ENCODE results near the gene FBXO9. TPM values are rescaled to one million over a fixed set of nuclear protein-coding genes. Genes with fewer than 3 reads are reported as not detected.

FBXO9 gene
- total and polyA plus RNA-seq, 10 of the 15 experiments (the other 5 are each of a cell fraction or from before 2014, with no cell fraction given) = 9.9 to 68.9 (median 31.3) TPM

DNA sequence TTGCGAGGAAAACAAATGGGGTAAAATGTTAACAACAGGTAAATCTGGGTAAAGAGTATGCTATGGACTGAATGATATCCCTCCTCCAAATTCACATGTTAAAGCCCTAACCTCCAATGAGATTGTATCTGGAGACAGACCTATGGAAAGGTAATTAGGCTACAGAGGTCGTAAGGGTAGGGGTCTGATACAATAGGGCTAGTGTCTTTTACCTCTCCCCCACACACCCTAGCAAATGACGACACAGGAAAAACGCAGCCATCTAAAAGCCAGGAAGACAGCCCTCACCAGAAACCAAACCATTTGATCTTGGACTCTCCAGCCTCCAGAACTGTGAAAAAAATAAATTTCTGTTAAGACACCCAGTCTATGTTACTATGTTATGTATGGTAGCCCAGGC lies 20.6 kb upstream of the FBXO9 start (continued):
- TF ChIP-seq FOS (IDR thresholded peaks at IDR 0.05; ENCODE audit: borderline replicate concordance, extremely low read depth, insufficient read length) = no peak

DNA sequence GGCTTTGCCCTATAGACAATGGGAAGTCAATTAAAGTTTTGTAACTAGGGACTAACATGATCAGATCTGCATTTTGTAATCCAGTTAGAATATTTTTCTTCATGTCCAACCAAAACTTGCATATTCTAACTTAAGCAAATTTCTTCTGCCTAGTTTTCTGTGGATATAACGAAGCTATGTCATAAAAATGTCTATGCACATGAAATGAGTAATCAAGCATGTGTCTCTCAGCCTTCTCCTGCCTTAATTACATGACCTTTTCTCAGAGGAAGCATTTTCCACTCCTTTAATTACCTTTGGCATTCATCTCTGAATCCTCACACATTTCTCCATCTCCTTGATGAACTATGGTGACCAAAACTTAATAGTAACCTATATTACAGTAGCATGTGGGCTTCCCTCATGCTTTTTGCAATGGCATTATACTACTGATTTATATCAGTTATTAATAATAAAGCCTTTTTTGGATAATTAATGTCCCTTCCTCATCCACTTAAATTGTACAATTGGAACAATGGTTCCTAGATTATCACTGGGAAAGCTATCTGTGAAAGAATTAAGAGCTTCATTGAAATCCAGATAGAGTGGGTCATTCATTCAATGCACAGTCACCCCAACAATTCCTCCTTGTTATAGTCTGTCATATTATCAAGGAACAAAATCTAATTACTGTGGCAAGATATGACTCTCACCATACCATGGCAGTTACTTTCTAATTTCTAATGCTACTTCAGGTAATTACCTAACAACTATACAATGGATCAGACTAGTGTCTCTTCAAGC lies 19.1 kb upstream of the FBXO9 start:
- no peak for FAIRE-seq
- ATAC-seq = no peak
- no peaks in the 10 kb centered on the region for H3K36me3 ChIP-seq (ENCODE audit: control insufficient read depth in 2 of 2, insufficient read depth in 2 of 2, low read length in 1 of 2)
- intact Hi-C loops (cut with micrococcal nuclease; ENCODE audit: unreplicated experiment) = no loop called here
- no peak for DNase-seq (ENCODE audit: low read depth, low spot score)
- no peak overlapping the region for H2AFZ ChIP-seq (ENCODE audit: control insufficient read depth, low read depth, low read length)
- H3K27ac ChIP-seq (ENCODE audit: control insufficient read depth, insufficient read depth) = no peak overlapping the region
- H3K79me2 ChIP-seq (ENCODE audit: control insufficient read depth, insufficient read depth, low read length) = no peaks in the 10 kb centered on the region
- CTCF ChIA-PET = no interaction called here
- no peaks in the 10 kb centered on the region for H4K20me1 ChIP-seq (ENCODE audit: control insufficient read depth, insufficient read depth)
- H3K9me3 ChIP-seq (replicated peaks; ENCODE audit: control insufficient read depth, insufficient read depth, low read length) = no peaks in the 10 kb centered on the region
- TF ChIP-seq, protein P1, sequence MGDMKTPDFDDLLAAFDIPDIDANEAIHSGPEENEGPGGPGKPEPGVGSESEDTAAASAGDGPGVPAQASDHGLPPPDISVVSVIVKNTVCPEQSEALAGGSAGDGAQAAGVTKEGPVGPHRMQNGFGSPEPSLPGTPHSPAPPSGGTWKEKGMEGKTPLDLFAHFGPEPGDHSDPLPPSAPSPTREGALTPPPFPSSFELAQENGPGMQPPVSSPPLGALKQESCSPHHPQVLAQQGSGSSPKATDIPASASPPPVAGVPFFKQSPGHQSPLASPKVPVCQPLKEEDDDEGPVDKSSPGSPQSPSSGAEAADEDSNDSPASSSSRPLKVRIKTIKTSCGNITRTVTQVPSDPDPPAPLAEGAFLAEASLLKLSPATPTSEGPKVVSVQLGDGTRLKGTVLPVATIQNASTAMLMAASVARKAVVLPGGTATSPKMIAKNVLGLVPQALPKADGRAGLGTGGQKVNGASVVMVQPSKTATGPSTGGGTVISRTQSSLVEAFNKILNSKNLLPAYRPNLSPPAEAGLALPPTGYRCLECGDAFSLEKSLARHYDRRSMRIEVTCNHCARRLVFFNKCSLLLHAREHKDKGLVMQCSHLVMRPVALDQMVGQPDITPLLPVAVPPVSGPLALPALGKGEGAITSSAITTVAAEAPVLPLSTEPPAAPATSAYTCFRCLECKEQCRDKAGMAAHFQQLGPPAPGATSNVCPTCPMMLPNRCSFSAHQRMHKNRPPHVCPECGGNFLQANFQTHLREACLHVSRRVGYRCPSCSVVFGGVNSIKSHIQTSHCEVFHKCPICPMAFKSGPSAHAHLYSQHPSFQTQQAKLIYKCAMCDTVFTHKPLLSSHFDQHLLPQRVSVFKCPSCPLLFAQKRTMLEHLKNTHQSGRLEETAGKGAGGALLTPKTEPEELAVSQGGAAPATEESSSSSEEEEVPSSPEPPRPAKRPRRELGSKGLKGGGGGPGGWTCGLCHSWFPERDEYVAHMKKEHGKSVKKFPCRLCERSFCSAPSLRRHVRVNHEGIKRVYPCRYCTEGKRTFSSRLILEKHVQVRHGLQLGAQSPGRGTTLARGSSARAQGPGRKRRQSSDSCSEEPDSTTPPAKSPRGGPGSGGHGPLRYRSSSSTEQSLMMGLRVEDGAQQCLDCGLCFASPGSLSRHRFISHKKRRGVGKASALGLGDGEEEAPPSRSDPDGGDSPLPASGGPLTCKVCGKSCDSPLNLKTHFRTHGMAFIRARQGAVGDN (IDR thresholded peaks at IDR 0.05) = no peak
- TF ChIP-seq IRF4 (IDR thresholded peaks at IDR 0.05; ENCODE audit: low read depth, low read length) = no peak
- TF ChIP-seq WRNIP1 (IDR thresholded peaks at IDR 0.05; ENCODE audit: borderline replicate concordance, low read depth, low read length) = no peak
- H3K4me2 ChIP-seq (ENCODE audit: control insufficient read depth, insufficient read depth) = no peak overlapping the region
- BruUV-seq (replicated peaks) = no TSS peak
- WGBS (ENCODE audit: insufficient coverage, insufficient replicate concordance, low lambda C conversion rate, missing lambda C conversion rate) = 5% methylated on average over 1 of the region's 1 CpG
- H3K4me1 ChIP-seq (ENCODE audit: control insufficient read depth, insufficient read depth, low read length) = 0 out of 2 replicates have a peak, but pooled peaks cover 7% of the 10 kb centered on the region
- in situ Hi-C loops (cut with MboI) = no loop called here
- POLR2A ChIA-PET = interaction anchor here (0.6 to 0.7 kb wide), 2 partner anchors 40 to 492 kb away, joined by 3 to 6 read pairs; no protein-coding TSS in a partner anchor
- SMC1A ChIA-PET (ENCODE audit: uncharacterized antibody, unreplicated experiment) = no interaction called here
- RAD21 ChIA-PET (ENCODE audit: unreplicated experiment) = no interaction called here
- H3K27me3 ChIP-seq (replicated peaks in 1 of 2; ENCODE audit: control insufficient read depth in 2 of 2, insufficient read depth in 2 of 2, low read length in 1 of 2) = no peaks in the 10 kb centered on the region
- H3K9ac ChIP-seq (ENCODE audit: control insufficient read depth, insufficient read depth, low read length) = no peak overlapping the region
- H3K4me3 ChIP-seq = no peak overlapping the region
